Transverse colon (tissue), 1 donor: Measurements from ENCODE around the gene POLR3K.
"Not testable (repeated sequence)": the region's sequence is repeated elsewhere in the genome, so short reads cannot be mapped to it uniquely, and the experiment has no call there.

Source experiments
- EP300 ChIP-seq: sonication (generic); formaldehyde crosslinking; IDR thresholded peaks from one replicate; pipeline ENCODE4 v1.6.1; 2017; ENCODE audit warnings: antibody characterized with exemption, low read depth
- POLR2A ChIP-seq: fragments of 450-650 bp; IDR thresholded peaks from one replicate; pipeline ENCODE4 v1.6.1; 2016; ENCODE audit warnings: antibody characterized with exemption, mild to moderate bottlenecking, moderate library complexity

DNA sequence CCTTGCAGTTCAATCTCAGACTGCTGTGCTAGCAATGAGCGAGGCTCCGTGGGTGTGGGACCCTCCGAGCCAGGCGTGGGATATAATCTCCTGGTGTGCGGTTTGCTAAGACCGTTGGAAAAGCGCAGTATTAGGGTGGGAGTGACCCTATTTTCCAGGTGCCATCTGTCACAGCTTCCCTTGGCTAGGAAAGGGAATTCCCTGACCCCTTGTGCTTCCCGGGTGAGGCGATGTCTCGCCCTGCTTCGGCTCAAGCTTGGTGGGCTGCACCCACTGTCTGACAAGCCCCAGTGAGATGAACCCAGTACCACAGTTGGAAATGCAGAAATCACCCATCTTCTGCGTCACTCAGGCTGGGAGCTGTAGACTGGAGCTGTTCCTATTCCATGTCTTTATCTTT is 32.5 kb downstream of the POLR3K start:
- not testable (repeated sequence) for TF ChIP-seq EP300, POLR2A
